ENCODE results near the gene RCVRN.

Gene RCVRN

GRCh38 chr17:9854255-9854654, 50.8 kb downstream of the RCVRN start (continued):
- TF ChIP-seq ZNF280C (tag by site-specific recombination; IDR thresholded peaks at IDR 0.05), result no peak
- no peak for TF ChIP-seq ZNF660 (tag by site-specific recombination; IDR thresholded peaks at IDR 0.05)

GRCh38 chr17:9850151-9850550, 54.9 kb downstream of the RCVRN start:
- Histone ChIP-seq H3K36me3 (ENCODE audit: control insufficient read depth in 2 of 2, insufficient read depth in 1 of 2, low read length in 2 of 2) (no peaks in the 10 kb centered on the region), H3K9me3 (ENCODE audit: control insufficient read depth, insufficient read depth, low read depth, low read length) (no peaks in the 10 kb centered on the region; the same call in 1 of the 2 replicates), H3K4me1 (ENCODE audit: control insufficient read depth, insufficient read depth, low read length) (no peaks in the 10 kb centered on the region), H3K27ac (ENCODE audit: extremely low read depth, low read depth, low read length) (no peak overlapping the region), H3K4me3 (ENCODE audit: low read depth, low read length) (no peak overlapping the region)
- TF ChIP-seq ELK4 (IDR thresholded peaks at IDR 0.05; ENCODE audit: borderline replicate concordance, low read depth, low read length) (no peak), ZNF596 (tag by site-specific recombination; IDR thresholded peaks at IDR 0.05) (no peak), BCL11B (tag by site-specific recombination; IDR thresholded peaks at IDR 0.05; ENCODE audit: low read depth) (no peak), KLF7 (tag by site-specific recombination; IDR thresholded peaks at IDR 0.05; ENCODE audit: borderline replicate concordance) (no peak), ZNF626 (tag by site-specific recombination; IDR thresholded peaks at IDR 0.05) (no peak)
- ChIA-PET POLR2A (no interaction called here), CTCF (interaction anchor here (0.5 to 1.6 kb wide), 3 partner anchors 8 to 467 kb away, joined by 3 to 4 read pairs (median 3); no protein-coding TSS in a partner anchor)
